GM21576 (cell line): ENCODE measurements around the gene FECH.
"Not testable (repeated sequence)": the region's sequence is repeated elsewhere in the genome, so short reads cannot be mapped to it uniquely, and the experiment has no call there.

Experiments
- ATAC-seq: cut with Tn5 transposase; IDR thresholded peaks from one replicate; pipeline ENCODE4 v1.9.1; 2021; ENCODE audit warnings: mild to moderate bottlenecking, moderate library complexity; ENCODE audit not compliant: unreplicated experiment

Gene FECH

DNA sequence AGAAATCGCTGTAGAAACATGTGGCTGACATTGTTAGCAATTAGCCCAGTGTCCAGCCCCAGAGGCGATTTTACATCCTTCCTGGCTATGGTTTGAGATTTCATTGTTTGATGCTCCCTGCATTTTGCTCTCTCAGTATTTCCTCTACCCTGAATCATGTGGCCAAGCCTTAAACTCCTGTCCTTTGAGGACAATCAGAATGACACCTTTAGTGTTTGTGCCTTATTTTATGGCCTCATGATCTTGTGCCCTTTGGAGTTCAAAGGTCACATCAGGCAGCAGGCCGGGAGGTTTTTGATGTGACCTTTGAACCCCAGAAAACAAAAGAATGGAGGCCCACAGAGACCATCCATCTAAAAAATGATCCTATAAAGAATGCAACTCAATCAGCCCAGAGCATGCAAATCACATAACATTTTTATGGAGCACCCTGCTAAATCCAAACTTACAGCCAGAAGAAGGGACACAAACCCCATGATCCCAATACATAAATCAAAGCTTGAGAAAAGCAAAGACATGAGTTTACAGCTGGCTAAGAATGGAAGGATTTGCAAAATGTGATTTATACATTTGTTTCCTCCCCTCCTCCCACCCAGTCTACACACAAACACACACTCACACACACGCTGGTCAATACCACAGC lies 52.5 kb downstream of the FECH start:
- no peak for ATAC-seq

DNA sequence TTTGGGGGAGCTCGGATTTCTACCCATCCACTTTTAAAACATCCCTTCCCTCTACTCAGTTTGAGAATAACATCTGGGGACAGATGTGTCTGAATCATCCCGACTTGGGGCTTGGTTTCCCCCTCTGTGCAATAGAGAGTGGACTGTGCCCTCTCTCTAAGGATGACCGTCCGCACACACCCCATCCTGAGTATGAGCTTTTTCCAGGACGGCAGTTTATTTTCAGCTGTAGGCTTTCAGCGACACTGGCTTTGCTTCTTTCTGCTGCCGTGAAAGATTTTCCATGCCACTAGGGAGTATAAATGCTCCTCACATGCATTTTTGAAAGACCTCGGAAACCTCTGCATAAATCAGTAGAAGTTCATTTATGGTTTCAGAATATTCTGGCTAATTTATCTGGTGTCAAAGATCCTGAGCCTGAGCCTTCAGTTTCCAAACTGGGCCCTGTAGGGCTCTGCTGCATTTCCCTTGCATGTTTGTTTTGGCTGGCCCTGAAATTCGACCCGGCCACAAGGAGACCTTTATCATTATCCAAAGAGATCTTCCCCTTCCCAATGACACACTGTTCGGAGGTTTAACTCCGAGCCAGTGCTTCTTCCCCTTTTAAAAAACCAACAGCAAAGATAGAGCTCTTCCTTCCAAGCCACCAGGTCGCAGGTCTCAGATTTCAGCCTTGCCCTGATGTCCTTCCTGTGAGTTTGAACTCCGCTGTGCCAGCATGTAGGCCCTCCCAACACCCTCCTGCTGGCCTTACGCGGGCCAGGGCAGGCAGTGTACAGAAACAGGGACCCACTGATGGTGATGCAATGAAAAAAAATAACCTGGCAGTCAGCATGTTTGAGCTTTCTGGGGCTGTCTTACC lies 53.3 kb downstream of the FECH start:
- no peak for ATAC-seq

DNA sequence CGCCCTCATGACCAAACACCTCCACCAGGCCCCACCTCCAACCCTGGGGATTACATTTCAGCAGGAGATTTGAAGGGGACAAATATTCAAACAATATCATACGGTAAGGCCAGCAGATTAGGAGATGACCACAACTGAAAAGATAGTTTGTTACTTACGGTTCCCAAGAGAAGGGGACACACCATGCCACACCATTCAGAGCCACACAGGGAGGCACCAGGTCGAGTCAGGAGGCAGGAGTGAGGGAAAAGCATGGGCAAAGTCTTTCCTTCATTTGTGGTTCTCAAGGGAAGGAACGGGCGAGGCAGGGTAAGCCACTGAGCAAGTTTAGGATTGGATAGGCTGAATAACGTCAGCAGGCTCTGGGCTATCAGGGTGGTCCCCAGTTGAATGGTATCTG lies 57.4 kb downstream of the FECH start:
- no peak for ATAC-seq

DNA sequence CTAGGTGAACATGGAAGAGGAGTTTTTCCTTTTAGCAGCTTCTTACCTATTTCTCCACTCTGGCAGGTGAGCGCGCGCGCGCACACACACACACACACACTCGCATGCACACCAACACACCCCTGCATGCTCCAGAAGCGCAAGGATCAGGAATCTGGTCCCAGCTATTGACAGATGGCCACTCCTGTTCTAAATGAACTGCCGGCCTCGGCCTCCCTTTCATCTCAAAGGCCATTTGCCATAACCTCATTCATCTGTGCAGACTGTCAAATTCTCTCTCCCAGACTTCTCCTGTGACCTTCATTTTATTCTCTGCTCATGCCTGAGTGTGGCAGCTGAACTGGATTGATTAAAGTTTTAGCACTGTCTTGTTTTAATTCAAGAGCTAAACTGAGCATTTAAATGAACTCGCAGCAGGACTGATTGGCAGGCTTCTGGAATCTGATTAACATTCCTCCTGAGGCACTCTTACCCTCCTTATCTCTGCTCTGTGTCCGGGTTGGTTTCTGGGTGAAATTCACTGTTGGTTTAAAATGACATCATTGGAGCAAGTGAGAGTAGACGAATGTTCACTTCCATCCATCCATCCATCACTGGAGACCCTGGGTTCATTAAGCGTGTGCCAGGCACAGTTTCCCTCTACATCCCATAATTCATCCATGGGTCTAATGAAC lies 58.8 kb downstream of the FECH start:
- no peak for ATAC-seq

DNA sequence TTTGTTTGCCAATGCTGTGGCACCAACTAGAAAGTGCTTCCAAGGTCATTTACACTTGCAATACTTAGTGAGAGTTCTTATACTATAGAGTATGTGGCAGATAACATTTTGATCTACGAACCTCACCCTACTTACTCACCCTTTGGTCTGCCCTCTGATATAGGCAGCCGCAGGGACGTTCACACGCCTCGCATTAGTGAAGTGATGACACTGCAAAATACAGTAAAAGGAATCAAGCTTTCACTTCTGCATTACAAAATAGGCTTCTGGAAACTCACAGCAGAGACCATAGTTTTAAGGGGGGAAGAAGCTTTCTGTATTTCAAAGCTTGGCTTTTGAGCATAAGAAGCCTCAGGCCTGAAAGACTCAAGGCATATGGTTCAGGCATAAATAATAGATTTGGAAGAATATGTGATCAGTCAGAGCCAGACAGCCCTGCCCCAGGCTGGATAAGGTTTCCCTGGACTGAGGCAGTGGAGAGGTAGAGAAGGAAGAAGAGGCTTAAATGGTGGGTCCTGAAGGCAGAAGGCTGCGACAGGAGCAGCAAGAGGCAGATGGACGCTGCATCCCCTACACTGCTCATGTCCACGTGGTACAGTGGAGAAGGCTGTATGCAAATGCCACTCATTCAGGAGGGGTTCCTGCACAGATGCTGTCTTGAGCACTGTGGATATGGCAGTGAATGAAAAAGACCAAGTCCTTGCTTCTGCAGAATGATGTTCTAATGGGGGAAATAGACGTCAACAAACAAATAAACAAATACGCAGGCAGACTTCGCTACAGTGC lies 63.1 kb downstream of the FECH start:
- ATAC-seq, result no peak

- not testable (repeated sequence) for ATAC-seq
Observed at GRCh38 chr18:57522348-57522747, 64.2 kb downstream of the FECH start.

- no peak for ATAC-seq
Observed at GRCh38 chr18:57519668-57520424, 66.7 kb downstream of the FECH start.

DNA sequence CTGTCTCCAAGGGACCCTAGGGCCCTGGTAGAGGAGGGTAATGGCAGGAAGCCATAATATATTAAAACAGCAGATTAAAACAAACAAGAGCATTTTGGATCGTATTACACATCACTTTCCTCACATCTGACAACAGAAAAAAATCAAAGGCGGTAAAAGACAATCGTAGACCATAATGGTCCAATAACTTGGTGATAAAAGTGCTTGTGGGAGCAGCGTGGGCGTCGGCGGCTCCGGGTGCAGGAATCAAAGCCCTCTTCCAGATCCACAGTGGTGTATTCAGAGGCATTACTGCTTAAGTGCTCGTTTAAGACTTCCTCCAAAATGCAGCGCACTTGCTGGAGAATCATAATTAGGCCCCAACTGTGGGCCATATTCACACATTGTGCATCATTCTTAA lies 68.0 kb downstream of the FECH start:
- no peak for ATAC-seq

- ATAC-seq, result no peak
Observed at GRCh38 chr18:57516056-57516455, 70.4 kb downstream of the FECH start.

DNA sequence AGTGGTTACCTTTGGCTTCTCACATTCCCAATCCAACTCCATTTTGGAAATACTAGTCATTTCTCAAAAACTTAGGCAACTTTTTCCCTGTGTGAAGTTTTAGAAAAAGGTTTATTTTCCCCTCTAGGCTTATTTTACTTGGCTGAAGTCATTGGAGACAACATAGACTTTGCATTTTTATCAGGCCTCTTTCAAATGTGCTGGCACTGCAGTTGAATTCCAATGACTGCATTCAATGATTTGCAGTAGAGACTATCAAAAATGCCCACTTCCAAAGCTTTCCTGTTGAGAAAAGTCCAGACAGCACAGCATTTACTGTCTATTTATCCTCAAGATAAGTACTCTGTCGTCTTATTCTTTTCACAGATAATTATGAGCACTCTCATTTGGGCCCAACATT lies 81.3 kb downstream of the FECH start:
- ATAC-seq, result no peak

GRCh38 chr18:57502624-57503023 lies 83.9 kb downstream of the FECH start:
- ATAC-seq, result no peak

DNA sequence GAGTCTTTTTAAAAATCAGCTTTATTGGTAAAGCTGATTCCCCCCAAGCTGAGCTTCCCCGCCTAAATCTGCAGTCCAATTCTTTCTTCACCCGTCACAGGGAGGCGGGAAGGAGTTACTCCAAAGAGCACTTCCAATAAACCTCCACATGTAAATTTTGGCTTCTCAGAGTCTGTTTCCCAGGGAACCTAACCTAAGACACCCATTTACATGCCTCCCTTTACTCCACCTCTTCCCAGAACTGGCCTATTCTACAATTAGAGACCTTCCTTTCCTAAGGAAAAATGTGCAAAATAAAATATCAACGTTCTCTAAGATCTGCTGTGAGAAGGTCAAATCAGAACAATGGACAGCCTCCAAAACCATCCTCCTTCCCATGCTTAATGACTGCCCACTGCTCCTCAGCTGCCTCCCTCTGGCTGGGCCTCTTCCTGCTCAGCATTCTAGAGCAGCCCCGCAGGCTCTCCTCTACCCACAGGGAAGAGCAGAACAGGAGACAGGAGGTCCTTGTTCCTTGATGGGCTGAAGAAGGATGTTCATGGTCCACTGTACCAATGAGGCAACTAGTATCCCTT lies 87.7 kb downstream of the FECH start:
- ATAC-seq, result no peak
